GM18505 (cell line): Measurements from ENCODE around the gene ARPP21.

ENCODE experiments used
- ATAC-seq: cut with Tn5 transposase; IDR thresholded peaks from one replicate; pipeline ENCODE4 v1.9.1; 2021; ENCODE audit not compliant: unreplicated experiment
- POLR2A ChIP-seq: IDR thresholded peaks from 4 replicates; pipeline ENCODE4 v1.6.1; 2011; ENCODE audit warnings: borderline replicate concordance; ENCODE audit not compliant: insufficient read depth, insufficient read length; ENCODE audit errors: extremely low read depth

Gene ARPP21

GRCh38 chr3:35647461-35647860, 8.1 kb downstream of the ARPP21 start:
- ATAC-seq: no peak

GRCh38 chr3:35648347-35648746, 9.0 kb downstream of the ARPP21 start:
- TF ChIP-seq POLR2A: no peak
- ATAC-seq: no peak

More at GRCh38 chr3:35647461-35647860, 8.1 kb downstream of the ARPP21 start:
- no peak for TF ChIP-seq POLR2A

- ATAC-seq: no peak
- TF ChIP-seq POLR2A: no peak
These were observed 10.1 kb downstream of the ARPP21 start for GRCh38 chr3:35649405-35649804.

DNA sequence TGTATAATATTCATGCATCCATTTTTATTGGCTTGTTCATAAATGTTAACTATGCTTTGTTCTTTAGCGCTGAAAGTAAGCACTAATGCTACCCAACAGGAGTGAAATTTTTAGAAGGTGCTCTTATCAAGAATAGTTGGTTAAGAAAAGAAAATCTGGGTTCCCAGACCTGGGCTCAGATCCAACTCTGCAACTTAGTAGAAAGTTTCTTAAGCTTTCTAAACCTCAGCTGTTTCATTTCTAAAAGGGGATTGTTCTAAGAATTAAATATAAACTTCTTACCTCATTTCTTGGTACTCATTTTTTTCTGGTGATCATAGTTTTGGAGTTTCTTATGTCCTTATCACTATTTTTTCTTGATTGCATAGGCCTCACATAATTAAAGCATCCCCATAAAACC, 12.1 kb downstream of the ARPP21 start:
- ATAC-seq: no peak
- TF ChIP-seq POLR2A: no peak

DNA sequence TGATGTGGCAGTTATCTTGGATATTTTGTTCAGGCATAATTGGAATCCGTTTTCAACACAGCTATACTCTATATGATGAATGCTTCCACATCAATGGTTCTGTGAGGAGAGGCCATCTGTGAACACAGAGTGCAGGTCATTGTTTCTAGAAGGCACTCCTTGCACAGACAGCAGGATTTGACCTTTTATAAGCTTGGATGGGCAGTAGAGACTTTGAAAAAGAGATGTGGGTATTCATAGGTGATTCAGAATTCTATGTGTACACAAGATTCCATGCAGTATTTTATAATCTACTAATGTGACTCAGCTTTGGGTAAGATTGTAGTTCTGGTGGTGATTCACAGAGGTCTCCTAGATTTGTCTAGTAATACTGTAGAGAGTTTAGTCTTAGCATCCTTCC, 12.5 kb downstream of the ARPP21 start:
- ATAC-seq: no peak
- TF ChIP-seq POLR2A: no peak

DNA sequence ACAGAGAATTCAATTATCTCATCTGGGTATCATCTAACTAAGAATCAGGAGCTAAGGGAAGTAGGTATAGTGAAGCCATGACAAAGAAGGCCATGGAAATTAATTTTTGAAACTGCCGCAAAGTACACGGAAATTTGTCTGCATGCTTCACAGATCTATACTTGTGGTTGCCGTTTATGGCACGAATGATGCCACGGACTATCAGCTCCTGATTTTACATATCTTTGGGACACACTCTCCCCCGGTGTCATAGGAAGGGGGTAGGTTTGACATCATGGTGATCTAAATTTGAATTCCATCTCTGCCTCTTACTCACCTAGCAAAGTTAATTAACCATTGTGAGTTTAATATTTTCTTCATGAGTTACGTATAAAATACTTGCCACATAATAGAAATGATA, 14.0 kb downstream of the ARPP21 start:
- no peak for ATAC-seq
- TF ChIP-seq POLR2A: no peak

DNA sequence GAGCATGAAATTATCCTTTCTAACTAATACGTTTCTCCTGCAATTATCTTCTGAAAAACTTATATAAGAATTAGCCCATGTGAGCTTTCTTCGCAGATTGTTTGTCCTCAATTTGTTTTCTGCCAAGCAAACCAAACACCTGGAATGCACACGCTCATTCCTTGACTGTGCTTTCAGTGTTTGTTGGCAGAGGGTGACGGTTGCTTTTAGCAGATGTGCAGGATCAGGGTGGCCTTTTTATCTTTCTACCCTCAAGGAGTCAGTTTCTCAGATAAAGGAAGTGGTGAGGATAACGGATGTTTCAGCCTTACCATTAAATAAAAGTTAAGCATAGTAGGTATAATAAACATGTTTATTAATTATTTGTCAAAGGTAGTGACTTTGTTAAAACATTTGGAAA, 15.2 kb downstream of the ARPP21 start:
- no peak for TF ChIP-seq POLR2A
- ATAC-seq: no peak

GRCh38 chr3:35658686-35659085, 19.4 kb downstream of the ARPP21 start:
- TF ChIP-seq POLR2A: no peak
- ATAC-seq: no peak

DNA sequence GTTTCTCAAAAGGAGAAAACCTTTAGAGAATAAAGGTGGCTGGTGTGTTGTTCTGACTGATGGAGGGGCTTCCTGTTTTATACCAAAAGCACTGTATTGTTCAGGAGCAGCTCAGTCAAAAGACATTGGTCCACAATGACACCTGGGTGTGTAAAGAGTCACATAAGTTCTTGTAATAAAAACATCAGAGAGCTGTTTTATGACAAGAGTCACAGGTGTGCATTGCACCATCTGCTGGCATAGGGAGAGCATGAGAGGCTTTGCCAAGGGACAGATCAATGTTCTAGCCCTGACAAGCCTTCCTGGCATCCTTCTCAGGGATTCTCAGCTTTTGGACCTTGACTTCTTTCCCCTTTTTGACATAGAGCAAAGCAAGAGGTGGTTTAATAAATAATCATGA, 20.4 kb downstream of the ARPP21 start:
- no peak for ATAC-seq
- no peak for TF ChIP-seq POLR2A

DNA sequence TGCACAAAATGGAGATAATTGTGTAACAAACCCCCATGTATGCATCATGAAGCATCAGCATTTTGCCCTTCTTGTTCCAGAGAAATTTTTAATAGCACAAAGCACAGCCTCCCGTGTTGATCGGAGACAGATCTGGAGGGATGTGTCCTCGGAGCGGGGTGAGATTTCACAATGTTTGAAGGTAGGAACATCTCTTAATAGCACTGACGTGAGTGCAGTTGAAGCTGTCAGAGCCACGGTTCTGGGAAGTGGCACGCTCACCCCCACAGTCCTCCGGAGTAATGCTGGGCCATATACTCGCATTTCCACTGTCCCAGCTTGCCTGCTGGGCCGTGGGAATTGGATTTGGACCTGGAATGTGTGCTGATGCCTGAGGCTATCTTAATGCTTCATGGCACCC, 24.1 kb downstream of the ARPP21 start:
- no peak for TF ChIP-seq POLR2A

GRCh38 chr3:35664460-35664919, 25.2 kb downstream of the ARPP21 start:
- ATAC-seq: peak; percentile 95
- no peak for TF ChIP-seq POLR2A

More for the DNA sequence above, 24.1 kb downstream of the ARPP21 start:
- ATAC-seq: no peak

GRCh38 chr3:35665390-35666055, 26.2 kb downstream of the ARPP21 start:
- TF ChIP-seq POLR2A: no peak
- ATAC-seq: no peak

DNA sequence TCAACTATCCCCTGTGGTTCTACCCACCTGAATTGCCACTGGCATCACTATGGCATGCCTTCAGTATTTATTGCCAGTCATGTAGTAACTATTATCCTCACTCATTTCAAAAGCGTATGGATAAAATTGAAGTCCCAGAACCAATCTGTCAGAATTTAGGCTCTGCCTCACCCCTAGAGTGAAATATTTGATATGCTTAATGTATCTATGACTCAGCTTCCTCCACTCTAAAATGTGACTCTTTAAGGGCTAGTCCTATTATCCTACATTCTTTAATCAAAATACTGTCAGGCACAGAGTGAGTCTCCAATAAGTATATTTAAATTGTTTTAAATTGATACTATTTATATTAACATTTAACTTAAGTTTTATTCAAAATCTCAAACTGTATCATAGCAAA, 27.6 kb downstream of the ARPP21 start:
- ATAC-seq: no peak
- TF ChIP-seq POLR2A: no peak

- no peak for ATAC-seq
- TF ChIP-seq POLR2A: no peak
These were observed 31.2 kb downstream of the ARPP21 start for GRCh38 chr3:35670408-35670965.
